WTC11 (cell line): ENCODE results near the gene RBM38. TPM values are rescaled to one million over a fixed set of nuclear protein-coding genes. Genes with fewer than 3 reads are reported as not detected.
A peak's percentile ranks its signal among the peaks of the same experiment; 100 is the strongest.

Experiments used
- ATAC-seq: fragments of 200-7000 bp; cut with Tn5 transposase; 2 replicates; pipeline ENCODE4 v1.10.0; 2021; ENCODE audit warnings: mild to moderate bottlenecking, moderate library complexity
- CTCF ChIA-PET: fragments of 300-600 bp; sonication (Branson Sonifier 250); formaldehyde crosslinking; loops from one replicate; lab custom pipeline; 2021; ENCODE audit warnings: antibody characterized with exemption; lab: Charles Lee
- POLR2A ChIA-PET: fragments of 350-600 bp; sonication (Branson Sonifier 250); formaldehyde crosslinking; loops from one replicate; lab custom pipeline; 2021; ENCODE audit warnings: antibody characterized with exemption; lab: Charles Lee
- DNase-seq: peaks from one replicate; pipeline ENCODE4 v3.0.0; 2021; ENCODE audit warnings: low spot score
- H3K27ac Mint-ChIP-seq: 2 replicates; pipeline ENCODE4 v1.8.0; 2021; ENCODE audit warnings: mixed read lengths
- H3K27me3 Mint-ChIP-seq: 2 replicates; pipeline ENCODE4 v1.8.0; 2021; ENCODE audit warnings: low read depth, mild to moderate bottlenecking, moderate library complexity, mixed read lengths
- H3K36me3 Mint-ChIP-seq: 2 replicates; pipeline ENCODE4 v1.8.0; 2021; ENCODE audit warnings: mixed read lengths
- H3K4me1 Mint-ChIP-seq: 2 replicates; pipeline ENCODE4 v1.8.0; 2022; ENCODE audit warnings: mixed read lengths
- H3K4me3 Mint-ChIP-seq: 2 replicates; pipeline ENCODE4 v1.8.0; 2021; ENCODE audit warnings: mild to moderate bottlenecking, moderate library complexity, mixed read lengths
- H3K9me3 Mint-ChIP-seq: 2 replicates; pipeline ENCODE4 v1.8.0; 2021; ENCODE audit warnings: mixed read lengths
- AFF4 ChIP-seq: sonication (generic); formaldehyde crosslinking; IDR thresholded peaks from 2 replicates; pipeline ENCODE4 v1.8.1; 2023; ENCODE audit warnings: mild to moderate bottlenecking, missing genetic modification reagents, borderline replicate concordance
- CBFB ChIP-seq: sonication (generic); formaldehyde crosslinking; IDR thresholded peaks from 2 replicates; pipeline ENCODE4 v1.8.1; 2022; ENCODE audit warnings: mild to moderate bottlenecking, low read depth, missing genetic modification reagents
- EMX1 ChIP-seq: fragments of 250-450 bp; sonication (Bioruptor Pico); IDR thresholded peaks from 2 replicates; pipeline ENCODE4 v1.8.0; 2021; ENCODE audit warnings: mild to moderate bottlenecking
- ERG ChIP-seq: fragments of 250-450 bp; sonication (Bioruptor Pico); IDR thresholded peaks from 2 replicates; pipeline ENCODE4 v1.8.0; 2021; ENCODE audit warnings: mild to moderate bottlenecking
- ESRRA ChIP-seq: sonication (generic); formaldehyde crosslinking; IDR thresholded peaks from 2 replicates; pipeline ENCODE4 v1.8.1; 2022; ENCODE audit warnings: mild to moderate bottlenecking, missing genetic modification reagents, borderline replicate concordance
- GTF2I ChIP-seq: fragments of 250-450 bp; sonication (Bioruptor Pico); conservative IDR thresholded peaks from 2 replicates; pipeline ENCODE4 v1.4.0; 2021; ENCODE audit warnings: mild to moderate bottlenecking
- IRF2 ChIP-seq: sonication (generic); formaldehyde crosslinking; IDR thresholded peaks from 2 replicates; pipeline ENCODE4 v1.8.0; 2022; ENCODE audit warnings: low read depth, missing genetic modification reagents, borderline replicate concordance
- JAZF1 ChIP-seq: fragments of 250-450 bp; sonication (Bioruptor Pico); IDR thresholded peaks from 2 replicates; pipeline ENCODE4 v1.9.0; 2021; ENCODE audit warnings: moderate library complexity, mild to moderate bottlenecking, inconsistent platforms
- MLX ChIP-seq: sonication (generic); formaldehyde crosslinking; IDR thresholded peaks from 2 replicates; pipeline ENCODE4 v1.8.1; 2023; ENCODE audit warnings: mild to moderate bottlenecking, missing genetic modification reagents, moderate library complexity
- NR2C2 ChIP-seq: sonication (generic); formaldehyde crosslinking; IDR thresholded peaks from 2 replicates; pipeline ENCODE4 v1.8.0; 2022; ENCODE audit warnings: mild to moderate bottlenecking, missing genetic modification reagents
- OVOL2 ChIP-seq: fragments of 250-450 bp; sonication (Bioruptor Pico); IDR thresholded peaks from 2 replicates; pipeline ENCODE4 v1.9.0; 2021; ENCODE audit warnings: mild to moderate bottlenecking, borderline replicate concordance
- RORB ChIP-seq: fragments of 250-450 bp; sonication (Bioruptor Pico); IDR thresholded peaks from 2 replicates; pipeline ENCODE4 v1.9.0; 2021; ENCODE audit warnings: mild to moderate bottlenecking
- SMAD3 ChIP-seq: sonication (generic); formaldehyde crosslinking; IDR thresholded peaks from 2 replicates; pipeline ENCODE4 v1.8.0; 2022; ENCODE audit warnings: missing genetic modification reagents, mild to moderate bottlenecking, borderline replicate concordance
- TCF7 ChIP-seq: sonication (generic); formaldehyde crosslinking; IDR thresholded peaks from 2 replicates; pipeline ENCODE4 v1.8.0; 2022; ENCODE audit warnings: mild to moderate bottlenecking, low read depth, missing genetic modification reagents, moderate library complexity
- ZNF121 ChIP-seq: sonication (generic); formaldehyde crosslinking; IDR thresholded peaks from 2 replicates; pipeline ENCODE4 v1.8.0; 2023; ENCODE audit warnings: missing genetic modification reagents
- ZNF416 ChIP-seq: fragments of 250-450 bp; sonication (Bioruptor Pico); IDR thresholded peaks from 2 replicates; pipeline ENCODE4 v1.9.0; 2021; ENCODE audit warnings: mild to moderate bottlenecking, inconsistent platforms
- ZNF423 ChIP-seq: fragments of 250-450 bp; sonication (Bioruptor Pico); IDR thresholded peaks from 2 replicates; pipeline ENCODE4 v2.1.2; 2022; ENCODE audit warnings: mild to moderate bottlenecking, moderate library complexity
- ZNF425 ChIP-seq: fragments of 250-450 bp; sonication (Bioruptor Pico); conservative IDR thresholded peaks from 2 replicates; pipeline ENCODE4 v1.9.0; 2021; ENCODE audit warnings: mild to moderate bottlenecking
- ZNF671 ChIP-seq: fragments of 250-450 bp; sonication (Bioruptor Pico); IDR thresholded peaks from 2 replicates; pipeline ENCODE4 v1.8.0; 2021; ENCODE audit warnings: mild to moderate bottlenecking
- ZSCAN18 ChIP-seq: fragments of 250-450 bp; sonication (Bioruptor Pico); IDR thresholded peaks from 2 replicates; pipeline ENCODE4 v2.1.2; 2022; ENCODE audit warnings: mild to moderate bottlenecking, moderate library complexity
- total RNA-seq: library from RNA; stranded (reverse); gene quantifications from 3 replicates; pipeline ENCODE4 v1.2.3, GENCODE V29; 2021

RBM38 gene
- total RNA-seq, 1 experiment from 2014 or later, result 69.0 TPM

- Mint-ChIP-seq H3K4me3 (no peak overlapping the region), H3K27ac (peak overlapping the region; percentile 57), H3K36me3 (peaks cover 43% of the 10 kb centered on the region), H3K4me1 (peaks cover 44% of the 10 kb centered on the region), H3K9me3 (no peaks in the 10 kb centered on the region), H3K27me3 (no peaks in the 10 kb centered on the region)
- ChIA-PET POLR2A (no interaction called here), CTCF (interaction anchor here (0.8 kb wide), 1 partner anchor 11 kb away, joined by 3 read pairs; no protein-coding TSS in a partner anchor)
- DNase-seq (no peak), ATAC-seq (no peak)
- TF ChIP-seq SMAD3 (CRISPR knock-in tag), result no peak
- no peak for TF ChIP-seq ZNF423 (CRISPR knock-in tag)
- TF ChIP-seq ZSCAN18 (CRISPR knock-in tag), result no peak
- no peak for TF ChIP-seq IRF2 (CRISPR knock-in tag)
- no peak for TF ChIP-seq CBFB (CRISPR knock-in tag)
- no peak for TF ChIP-seq ZNF671
- no peak for TF ChIP-seq OVOL2 (CRISPR knock-in tag)
- TF ChIP-seq GTF2I, result no peak
- no peak for TF ChIP-seq MLX
- TF ChIP-seq ZNF425 (CRISPR knock-in tag), result no peak
- no peak for TF ChIP-seq NR2C2
- no peak for TF ChIP-seq JAZF1 (CRISPR knock-in tag)
- no peak for TF ChIP-seq ERG (CRISPR knock-in tag)
- TF ChIP-seq AFF4 (CRISPR knock-in tag), result no peak
- no peak for TF ChIP-seq EMX1
- TF ChIP-seq ZNF416 (CRISPR knock-in tag), result no peak
- no peak for TF ChIP-seq ESRRA (CRISPR knock-in tag)
- TF ChIP-seq TCF7 (CRISPR knock-in tag), result no peak
- TF ChIP-seq RORB (CRISPR knock-in tag), result no peak
- no peak for TF ChIP-seq ZNF121 (CRISPR knock-in tag)
Observed at GRCh38 chr20:57394121-57395082, 3.2 kb downstream of the RBM38 start.
